HG03460 (cell line): ENCODE data around the gene KLHL20.

Experiments
- ATAC-seq: cut with Tn5 transposase; IDR thresholded peaks from one replicate; pipeline ENCODE4 v1.9.1; 2021; ENCODE audit not compliant: unreplicated experiment

The KLHL20 gene

DNA sequence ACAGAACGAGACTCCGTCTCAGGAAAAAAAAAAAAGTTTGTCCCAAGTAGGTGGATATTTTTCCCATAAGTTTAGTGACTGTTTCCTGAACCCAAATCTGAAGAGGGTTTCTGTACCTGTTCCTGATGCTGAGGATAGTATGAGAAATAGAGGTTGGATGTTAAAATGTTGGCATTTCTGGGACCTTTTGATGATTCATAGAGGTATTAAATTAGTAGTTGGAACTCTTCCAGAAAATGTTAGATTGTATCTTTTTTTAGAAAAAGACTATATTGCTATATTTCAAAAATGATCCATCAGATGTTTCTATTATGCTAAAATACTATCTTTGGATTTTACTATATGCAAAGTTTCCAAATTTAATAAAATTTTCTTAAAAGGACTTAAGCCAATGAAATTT is 112.8 kb downstream of the KLHL20 start:
- no peak for ATAC-seq

DNA sequence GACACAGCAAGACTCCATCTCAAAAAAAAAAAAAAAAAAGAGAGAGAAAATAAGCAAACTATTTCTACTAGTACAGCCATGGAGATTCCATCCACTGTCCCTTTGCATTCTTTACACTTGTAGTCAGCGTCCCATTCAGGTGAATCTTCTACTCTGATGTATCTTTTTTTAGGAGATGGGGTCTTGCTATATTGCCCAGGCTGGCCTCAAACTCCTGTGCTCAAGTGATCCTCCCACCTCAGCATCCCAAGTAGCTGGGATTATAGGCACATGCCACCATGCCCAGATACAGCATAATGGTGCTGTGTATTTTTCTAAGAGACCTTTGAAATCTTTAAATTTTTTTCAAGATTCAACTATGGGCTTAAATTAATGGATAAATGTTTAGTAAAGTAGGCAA is 118.0 kb downstream of the KLHL20 start:
- no peak for ATAC-seq
